ENCODE results near the gene XYLT1.

DNA sequence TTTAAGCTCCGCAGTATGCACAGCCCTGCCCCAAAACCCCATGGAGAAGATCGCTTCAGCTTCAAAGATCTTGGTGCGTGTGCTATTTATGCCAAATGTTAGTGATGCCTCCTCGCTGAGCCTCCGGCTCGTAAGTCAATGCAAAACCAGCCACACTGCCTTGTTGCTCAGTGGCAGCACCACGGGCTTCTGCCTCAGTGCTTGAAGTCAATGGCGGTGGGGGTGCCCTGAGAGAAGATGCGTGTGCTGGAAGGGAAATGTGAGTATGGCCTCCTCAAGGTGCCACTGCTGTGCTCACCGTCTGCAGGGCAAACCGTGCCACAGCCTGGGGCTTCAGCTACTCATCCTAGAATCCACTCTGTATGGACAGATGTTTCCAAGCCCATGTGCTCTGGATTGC lies 121.9 kb downstream of the XYLT1 start:
- TF ChIP-seq, protein P1, sequence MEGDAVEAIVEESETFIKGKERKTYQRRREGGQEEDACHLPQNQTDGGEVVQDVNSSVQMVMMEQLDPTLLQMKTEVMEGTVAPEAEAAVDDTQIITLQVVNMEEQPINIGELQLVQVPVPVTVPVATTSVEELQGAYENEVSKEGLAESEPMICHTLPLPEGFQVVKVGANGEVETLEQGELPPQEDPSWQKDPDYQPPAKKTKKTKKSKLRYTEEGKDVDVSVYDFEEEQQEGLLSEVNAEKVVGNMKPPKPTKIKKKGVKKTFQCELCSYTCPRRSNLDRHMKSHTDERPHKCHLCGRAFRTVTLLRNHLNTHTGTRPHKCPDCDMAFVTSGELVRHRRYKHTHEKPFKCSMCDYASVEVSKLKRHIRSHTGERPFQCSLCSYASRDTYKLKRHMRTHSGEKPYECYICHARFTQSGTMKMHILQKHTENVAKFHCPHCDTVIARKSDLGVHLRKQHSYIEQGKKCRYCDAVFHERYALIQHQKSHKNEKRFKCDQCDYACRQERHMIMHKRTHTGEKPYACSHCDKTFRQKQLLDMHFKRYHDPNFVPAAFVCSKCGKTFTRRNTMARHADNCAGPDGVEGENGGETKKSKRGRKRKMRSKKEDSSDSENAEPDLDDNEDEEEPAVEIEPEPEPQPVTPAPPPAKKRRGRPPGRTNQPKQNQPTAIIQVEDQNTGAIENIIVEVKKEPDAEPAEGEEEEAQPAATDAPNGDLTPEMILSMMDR (IDR thresholded peaks at IDR 0.05), result no peak
- TF ChIP-seq ZFX (IDR thresholded peaks at IDR 0.05; ENCODE audit: borderline replicate concordance), result no peak
